ENCODE data around the gene KNCN. TPM values are rescaled to one million over a fixed set of nuclear protein-coding genes. Genes with fewer than 3 reads are reported as not detected.

KNCN gene
- total RNA-seq, 4 donors from 2014 or later: not detected

- in situ Hi-C loops (cut with MboI; ENCODE audit: low sequenced_read_pairs in 4 of 4): no loop called here
- peaks cover 0 to 63% of the 10 kb centered on the region in 2 donors for H3K36me3 ChIP-seq
- no peak overlapping the region for H3K27ac ChIP-seq
- peaks cover 0 to 12% of the 10 kb centered on the region in 2 donors for H3K4me1 ChIP-seq
- intact Hi-C loops (cut with DNase I; ENCODE audit: low total_unique reads): no loop called here
- H3K4me3 ChIP-seq: no peak overlapping the region
- H3K9me3 ChIP-seq: no peaks in the 10 kb centered on the region
- ATAC-seq: no peak
- DNase-seq: no peak
- TF ChIP-seq CTCF (IDR thresholded peaks at IDR 0.05 in 4 of 5, conservative IDR thresholded peaks at IDR 0.05 in 1 of 5) (no peak), POLR2A (IDR thresholded peaks at IDR 0.05) (no peak)
- no peaks in the 10 kb centered on the region for H3K27me3 ChIP-seq
Measured at GRCh38 chr1:46571691-46572225, 20.3 kb upstream of the KNCN start.

- intact Hi-C loops (cut with DNase I; ENCODE audit: low total_unique reads): no loop called here
- Histone ChIP-seq H3K27me3 (no peaks in the 10 kb centered on the region), H3K4me3 (no peak overlapping the region), H3K36me3 (peaks cover 0 to 62% of the 10 kb centered on the region in 2 donors), H3K27ac (no peak overlapping the region), H3K4me1 (peaks cover 0 to 9% of the 10 kb centered on the region in 2 donors), H3K9me3 (no peaks in the 10 kb centered on the region)
- TF ChIP-seq POLR2A (IDR thresholded peaks at IDR 0.05) (no peak), CTCF (IDR thresholded peaks at IDR 0.05 in 4 of 5, conservative IDR thresholded peaks at IDR 0.05 in 1 of 5) (no peak)
- in situ Hi-C loops (cut with MboI; ENCODE audit: low sequenced_read_pairs in 4 of 4): no loop called here
- ATAC-seq (no peak), DNase-seq (no peak)
Measured at GRCh38 chr1:46569884-46570725, 18.7 kb upstream of the KNCN start.

GRCh38 chr1:46569116-46569515 lies 17.7 kb upstream of the KNCN start:
- H3K27ac ChIP-seq: no peak overlapping the region
- ATAC-seq (no peak), DNase-seq (no peak)
- H3K4me3 ChIP-seq: no peak overlapping the region
- no peaks in the 10 kb centered on the region for H3K9me3 ChIP-seq
- TF ChIP-seq POLR2A (IDR thresholded peaks at IDR 0.05): no peak
- in situ Hi-C loops (cut with MboI; ENCODE audit: low sequenced_read_pairs in 4 of 4): no loop called here
- peaks cover 0 to 60% of the 10 kb centered on the region in 2 donors for H3K36me3 ChIP-seq
- intact Hi-C loops (cut with DNase I; ENCODE audit: low total_unique reads): no loop called here
- peaks cover 0 to 7% of the 10 kb centered on the region in 2 donors for H3K4me1 ChIP-seq
- H3K27me3 ChIP-seq: no peaks in the 10 kb centered on the region

- intact Hi-C loops (cut with DNase I; ENCODE audit: low total_unique reads): no loop called here
- no peak for TF ChIP-seq POLR2A (IDR thresholded peaks at IDR 0.05)
- TF ChIP-seq CTCF (IDR thresholded peaks at IDR 0.05 in 4 of 5, conservative IDR thresholded peaks at IDR 0.05 in 1 of 5): no peak
- Histone ChIP-seq H3K36me3 (peaks cover 0 to 63% of the 10 kb centered on the region in 2 donors), H3K27me3 (no peaks in the 10 kb centered on the region), H3K4me1 (peaks cover 0 to under 1% of the 10 kb centered on the region in 2 donors), H3K27ac (no peak overlapping the region), H3K9me3 (no peaks in the 10 kb centered on the region), H3K4me3 (no peak overlapping the region)
- DNase-seq (no peak), ATAC-seq (no peak)
- in situ Hi-C loops (cut with MboI; ENCODE audit: low sequenced_read_pairs in 4 of 4): no loop called here
Measured at GRCh38 chr1:46568461-46568891, 17.0 kb upstream of the KNCN start.

- Histone ChIP-seq H3K4me3 (no peak overlapping the region), H3K9me3 (no peaks in the 10 kb centered on the region), H3K4me1 (no peaks in the 10 kb centered on the region), H3K36me3 (peaks cover 0 to 80% of the 10 kb centered on the region in 2 donors), H3K27me3 (no peaks in the 10 kb centered on the region), H3K27ac (no peak overlapping the region)
- DNase-seq (no peak), ATAC-seq (no peak)
- in situ Hi-C loops (cut with MboI; ENCODE audit: low sequenced_read_pairs in 4 of 4): no loop called here
- TF ChIP-seq POLR2A (IDR thresholded peaks at IDR 0.05) (no peak), CTCF (IDR thresholded peaks at IDR 0.05 in 4 of 5, conservative IDR thresholded peaks at IDR 0.05 in 1 of 5) (no peak)
- intact Hi-C loops (cut with DNase I; ENCODE audit: low total_unique reads): no loop called here
Measured at GRCh38 chr1:46563341-46563740, 11.9 kb upstream of the KNCN start.

All from gastrocnemius medialis (tissue), 4 donors.